Activated CD4-positive, CD25-positive, alpha-beta regulatory T cell (primary cell): Measurements from ENCODE around the gene LRRC14B.

Experiments
- DNase-seq, 4 experiments: peaks; one replicate each; lab custom pipeline; 2025; lab: John Stamatoyannopoulos, UW

Gene LRRC14B

GRCh38 chr5:174876-175465, 16.3 kb upstream of the LRRC14B start:
- DNase-seq, result no peak

DNA sequence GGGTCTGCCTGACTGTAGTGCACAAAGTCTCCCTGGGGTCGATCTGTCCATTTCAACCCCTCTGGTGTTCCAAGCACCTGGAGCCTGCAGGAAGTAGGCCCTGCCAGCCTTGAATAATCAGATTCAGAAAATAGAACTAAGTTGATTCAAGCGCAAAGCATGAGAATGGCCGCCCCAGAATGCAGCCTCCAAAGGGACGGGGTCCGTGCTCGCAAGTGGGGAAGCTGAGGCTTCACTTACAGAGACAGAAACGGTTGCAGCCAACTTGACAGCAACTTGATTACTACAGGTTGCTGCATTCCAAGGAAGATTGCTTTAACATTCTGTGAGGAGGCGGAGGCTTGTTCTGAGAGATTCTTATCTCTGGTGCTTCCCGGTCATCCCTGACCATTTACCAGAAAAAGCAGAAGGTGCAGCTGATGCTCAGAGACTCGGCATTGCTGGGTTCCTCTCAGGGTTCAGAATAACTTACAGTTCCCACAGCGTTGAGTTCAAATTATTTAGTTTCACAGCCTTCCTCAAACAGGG, 14.9 kb upstream of the LRRC14B start:
- no peak for DNase-seq

- no peak for DNase-seq
These were observed 13.2 kb upstream of the LRRC14B start for GRCh38 chr5:178110-178509.

DNA sequence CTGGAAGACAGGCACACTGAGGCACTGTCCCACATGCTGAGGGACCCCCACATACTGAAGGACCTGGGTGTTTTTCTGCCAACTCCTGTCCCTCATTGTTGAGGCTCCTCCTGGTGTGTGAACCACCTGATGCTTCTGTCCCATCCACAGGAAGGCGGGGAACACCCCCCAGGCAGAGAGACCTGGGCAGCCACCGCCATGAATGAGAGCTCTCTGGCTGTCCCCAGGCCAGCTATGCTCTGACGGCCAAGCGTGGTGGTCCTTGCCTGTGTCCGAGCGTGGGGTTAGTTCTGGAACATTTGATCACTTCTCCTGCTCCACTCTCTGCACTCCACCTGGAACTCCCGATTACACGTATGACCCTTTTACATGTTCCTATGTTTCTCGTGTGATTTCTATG, 11.9 kb upstream of the LRRC14B start:
- DNase-seq, result no peak

DNA sequence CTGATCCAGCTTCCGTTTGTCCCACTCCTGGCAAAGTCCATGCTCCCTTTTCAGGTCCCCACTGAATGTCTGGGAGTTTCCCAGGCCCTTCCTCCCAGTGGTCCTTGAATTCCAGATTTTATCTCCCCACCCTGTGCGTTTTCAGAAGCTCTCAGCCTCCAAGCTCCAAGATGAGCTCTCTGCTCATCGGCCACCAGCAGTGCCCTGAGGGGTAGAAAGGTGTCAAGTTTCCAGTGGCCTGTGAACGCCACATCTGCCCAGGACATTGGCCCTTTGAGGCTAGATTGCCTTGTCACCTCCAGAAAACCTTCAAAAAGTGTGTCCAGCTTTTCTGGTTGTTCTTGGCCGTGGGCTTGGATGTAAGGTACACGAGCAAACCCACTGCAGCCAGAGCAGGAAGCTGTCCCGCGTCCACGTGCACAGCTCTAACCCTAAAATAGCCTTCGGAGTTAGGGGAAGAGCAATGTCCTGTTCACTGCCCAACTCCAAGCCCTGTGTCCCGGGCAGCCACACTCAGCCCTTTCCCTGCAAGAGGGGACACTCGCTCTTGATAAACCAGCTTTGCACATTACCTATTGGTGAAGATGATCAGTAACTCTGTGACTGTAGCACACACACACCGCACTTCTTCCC, 10.9 kb upstream of the LRRC14B start:
- no peak for DNase-seq

DNA sequence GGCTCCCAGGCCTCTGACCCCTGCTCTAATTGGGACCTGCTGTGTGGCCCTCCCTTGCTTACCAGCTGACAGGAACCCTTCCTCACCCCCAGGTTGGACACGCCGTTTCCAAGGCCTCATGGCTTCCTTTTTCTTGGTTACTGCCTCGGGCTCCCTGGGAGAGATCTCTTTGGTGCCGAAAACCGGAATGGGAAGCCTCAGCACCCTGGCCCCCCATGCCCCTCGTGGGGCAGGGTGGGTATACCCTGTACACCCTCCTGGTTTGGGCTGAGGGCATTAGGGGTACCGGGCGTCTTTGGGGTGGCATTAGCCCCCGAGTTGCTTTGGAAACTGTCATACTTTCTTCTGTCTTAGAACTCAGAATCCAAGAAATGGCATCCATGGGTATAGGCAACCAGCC, 10.1 kb upstream of the LRRC14B start:
- no peak for DNase-seq

DNA sequence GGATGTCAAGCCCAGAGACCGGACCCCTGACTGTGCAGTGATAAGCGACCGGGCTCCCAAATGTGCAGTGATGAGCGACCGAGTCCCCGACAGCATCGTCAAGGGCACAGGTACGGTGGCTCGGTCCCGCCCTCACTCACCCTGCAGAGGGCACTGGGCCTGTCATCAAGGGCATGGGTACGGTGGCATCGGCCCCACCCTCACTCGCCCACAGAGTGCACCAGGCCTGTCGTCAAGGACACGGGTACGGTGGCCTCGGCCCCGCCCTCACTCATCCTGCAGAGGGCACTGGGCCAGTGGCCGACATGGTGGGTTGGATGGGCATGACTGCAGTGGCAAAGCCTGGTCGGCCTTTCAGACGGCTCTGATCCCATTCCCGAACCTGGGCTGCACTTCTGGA, 9.7 kb upstream of the LRRC14B start:
- no peak for DNase-seq

DNA sequence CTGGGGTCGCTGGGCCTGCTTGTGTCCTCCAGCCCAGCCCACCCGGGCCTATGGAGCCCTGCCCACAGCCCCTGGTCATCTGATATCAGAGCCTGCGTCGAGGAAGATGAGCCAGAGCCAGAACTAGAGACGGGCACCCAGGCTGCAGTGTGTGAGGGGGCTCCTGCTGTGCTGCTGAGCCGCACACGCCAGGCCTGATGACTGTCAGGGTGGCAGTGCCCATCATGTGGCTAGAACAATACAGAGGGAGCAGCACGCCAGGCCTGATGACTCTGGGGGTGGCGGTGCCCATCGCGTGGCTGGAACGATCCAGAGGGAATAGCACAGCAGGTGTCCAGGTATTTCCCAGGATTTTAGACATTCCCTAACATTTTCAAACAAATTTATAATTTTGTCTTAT, 9.2 kb upstream of the LRRC14B start:
- no peak for DNase-seq

GRCh38 chr5:184471-184870, 6.8 kb upstream of the LRRC14B start:
- no peak for DNase-seq

- no peak for DNase-seq
These were observed 5.9 kb upstream of the LRRC14B start for GRCh38 chr5:185095-186070.

DNA sequence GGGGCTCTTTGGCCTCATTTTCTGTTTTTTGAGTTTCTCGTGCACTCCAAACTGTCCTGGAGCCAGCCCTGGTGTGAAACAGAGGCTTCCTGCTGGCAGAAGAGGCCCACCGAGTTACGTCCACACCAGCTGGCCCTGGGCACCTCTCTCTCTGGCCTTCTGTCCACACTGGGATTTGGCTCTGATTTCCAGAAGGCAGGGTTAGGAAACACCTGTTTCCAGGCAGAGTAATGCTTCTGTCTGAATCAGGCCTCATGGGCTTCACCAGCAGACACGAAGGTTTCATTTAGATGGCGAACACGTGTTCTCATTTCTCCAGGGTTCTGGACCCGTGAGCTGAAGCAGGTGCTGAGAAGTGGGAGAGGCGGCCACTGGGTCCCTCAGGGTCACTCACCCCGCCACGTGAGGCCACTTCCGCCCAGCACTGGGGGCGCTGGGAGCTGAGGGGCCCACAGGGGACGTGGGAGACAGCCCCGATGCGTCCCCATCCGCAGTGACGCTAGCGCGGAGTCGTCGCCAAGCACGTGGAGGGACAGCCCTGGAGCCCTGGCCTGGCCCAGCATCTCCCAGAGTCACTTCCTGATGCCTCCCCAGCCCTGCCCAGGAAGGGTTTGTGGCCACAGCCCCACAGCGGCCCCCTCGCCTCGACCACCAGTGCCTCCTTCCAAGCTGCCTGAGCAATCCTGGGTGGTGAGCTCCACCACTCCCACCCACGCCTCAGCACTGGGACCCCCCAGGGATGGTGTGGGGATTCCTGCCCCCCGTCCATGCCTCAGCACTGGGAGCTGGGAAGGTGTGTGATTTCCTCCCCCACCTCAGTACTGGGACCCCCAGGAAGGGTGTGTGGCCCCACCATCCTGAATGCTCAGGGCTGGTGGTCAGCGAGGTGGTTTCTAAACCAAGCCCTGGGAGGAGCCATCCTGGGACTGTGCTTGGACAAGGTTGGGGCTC, 4.9 kb upstream of the LRRC14B start:
- DNase-seq, result no peak

DNA sequence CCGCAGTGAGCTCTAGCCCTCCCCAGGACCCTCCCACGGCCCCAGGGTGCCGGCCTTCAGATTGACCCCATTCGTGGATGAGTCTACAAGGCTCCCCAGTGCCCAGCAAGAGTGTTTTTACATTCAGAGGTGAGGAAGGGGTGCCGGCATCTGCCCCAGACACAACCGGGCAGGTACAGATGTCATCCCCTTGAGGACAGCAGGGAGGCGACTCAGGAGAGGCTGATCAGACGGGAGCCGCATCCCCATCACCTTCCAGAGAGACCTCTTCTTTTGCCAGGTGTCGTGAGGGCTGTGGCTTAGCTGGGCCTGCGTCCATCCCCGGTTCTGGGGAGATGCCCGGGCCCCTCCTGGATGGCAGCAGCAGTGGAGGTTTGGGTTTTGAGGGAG, 4.3 kb upstream of the LRRC14B start:
- DNase-seq, result no peak

- DNase-seq, result no peak
These were observed 3.5 kb upstream of the LRRC14B start for GRCh38 chr5:187617-188451.

DNA sequence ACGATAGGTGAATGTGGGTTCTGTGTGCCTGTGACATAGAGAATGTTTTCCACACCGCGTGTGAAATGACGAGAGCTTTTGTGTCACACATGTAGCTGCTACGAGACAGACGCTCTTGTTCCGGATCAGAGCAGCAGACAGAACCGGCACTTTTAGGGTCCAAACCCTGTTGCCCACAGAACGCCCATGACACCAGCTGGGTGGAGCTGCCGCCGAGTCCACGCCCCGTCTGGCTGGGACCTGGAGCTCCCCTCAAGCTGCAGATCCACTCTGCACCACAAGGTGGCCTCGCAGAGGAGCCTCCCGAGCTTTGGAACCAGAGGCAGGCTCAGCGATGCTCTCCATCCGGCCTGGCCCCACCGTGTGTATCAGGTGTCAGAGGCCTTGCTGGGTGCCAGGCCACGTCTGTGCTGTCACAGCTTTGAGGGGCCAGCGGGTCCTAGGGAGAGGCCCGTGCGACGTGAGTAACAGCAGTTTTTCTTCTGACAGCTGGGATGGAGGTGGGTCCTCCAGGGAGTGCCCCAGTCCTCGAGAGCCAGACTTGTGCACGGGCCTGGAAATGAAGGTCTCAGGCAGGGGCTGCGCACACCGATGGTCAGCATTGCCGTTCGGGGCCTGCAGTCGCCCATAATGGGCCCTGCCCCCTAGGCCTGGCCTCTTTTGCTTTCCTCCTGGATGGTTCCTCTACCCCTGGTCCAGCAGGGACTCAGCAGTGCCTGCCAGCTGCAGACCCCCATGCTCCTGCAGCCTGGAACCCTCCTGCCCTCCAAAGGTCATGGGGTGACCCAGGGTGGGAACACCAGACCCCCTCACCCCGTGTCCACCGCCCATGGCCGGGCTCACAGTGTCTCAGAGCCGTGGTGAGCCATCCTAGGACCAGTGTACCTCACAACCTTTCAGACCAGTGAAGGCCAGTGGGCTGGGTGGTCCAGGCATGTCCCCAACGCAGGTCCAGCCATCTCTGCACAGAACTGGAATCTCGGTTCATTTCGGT, 2.5 kb upstream of the LRRC14B start:
- DNase-seq, result peak; percentile 71 to 85 (median 74)

- no peak for DNase-seq
These were observed 1.8 kb upstream of the LRRC14B start for GRCh38 chr5:189486-189885.

DNA sequence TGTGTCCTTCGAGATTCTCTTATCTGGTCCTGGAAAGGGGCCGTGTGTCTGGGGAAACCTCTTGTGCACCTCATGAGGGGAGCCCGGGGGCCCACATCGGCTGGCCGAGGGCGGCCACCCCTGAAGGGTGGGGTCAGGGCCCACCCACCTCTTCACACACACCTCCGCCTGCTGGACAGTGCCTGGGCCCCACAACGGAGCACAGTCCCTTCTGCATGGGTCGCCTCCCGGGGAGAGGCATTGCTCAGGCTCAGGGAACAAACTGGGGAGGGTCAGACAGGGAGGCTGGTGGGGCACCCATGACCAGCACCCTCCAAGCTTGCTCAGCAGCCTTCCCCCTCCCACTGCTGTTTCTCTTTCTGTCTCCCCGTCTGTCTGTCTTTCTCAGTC, 1.3 kb upstream of the LRRC14B start:
- DNase-seq, result no peak

- DNase-seq, result no peak
These were observed 794 bp upstream of the LRRC14B start for GRCh38 chr5:190366-191035.

DNA sequence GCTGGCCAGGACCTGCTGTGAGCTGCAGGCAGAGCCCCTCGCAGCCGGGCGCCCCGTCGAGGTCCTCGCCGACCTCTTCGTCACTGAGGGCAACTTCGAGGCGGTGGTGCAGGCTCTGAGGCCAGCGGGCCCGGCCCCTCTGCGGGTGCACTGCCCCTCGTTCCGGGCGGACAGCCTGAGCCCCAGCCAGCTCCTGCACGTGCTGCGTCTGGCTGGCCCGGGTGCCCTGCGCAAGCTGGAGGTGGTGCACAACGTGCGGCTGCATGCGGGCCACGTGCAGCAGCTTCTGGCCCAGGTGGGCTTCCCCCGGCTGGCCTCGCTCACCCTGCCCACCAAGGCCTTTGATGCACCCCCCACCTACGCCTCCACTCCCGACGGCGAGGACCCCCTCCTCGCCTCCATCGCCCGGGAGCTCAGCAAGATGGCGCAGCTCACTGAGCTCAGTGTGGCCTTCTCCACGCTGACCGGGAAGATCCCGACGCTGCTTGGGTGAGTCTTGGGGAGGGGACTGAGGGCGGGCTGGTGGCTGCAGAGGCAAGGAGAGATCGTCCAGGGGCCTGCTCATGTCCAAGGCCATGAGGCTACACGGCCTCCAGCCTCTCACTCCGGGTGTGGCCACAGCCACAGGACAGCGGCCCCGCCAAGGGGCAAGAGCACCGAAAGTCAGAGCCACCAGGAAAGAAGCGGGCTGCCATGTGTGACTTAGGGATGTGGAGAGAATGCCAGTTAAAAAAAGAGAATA, 825 bp downstream of the LRRC14B start:
- no peak for DNase-seq

DNA sequence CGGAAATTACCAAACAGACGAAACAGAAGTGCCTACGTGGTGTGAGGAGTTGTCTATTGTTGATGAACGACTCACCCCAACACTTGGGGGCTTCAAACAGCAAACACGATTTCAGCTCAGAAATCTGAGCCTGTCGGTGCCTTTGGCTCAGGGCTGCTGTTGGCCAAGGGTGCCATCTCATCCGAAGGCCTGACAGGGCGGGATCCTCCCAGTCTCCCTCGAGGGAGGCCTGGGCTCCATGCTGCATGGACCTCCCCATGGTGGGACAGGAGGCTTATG, 1.3 kb downstream of the LRRC14B start:
- no peak for DNase-seq
